SK-N-SH (cell line): ENCODE results near the gene TBC1D21. TPM values are rescaled to one million over a fixed set of nuclear protein-coding genes. Genes with fewer than 3 reads are reported as not detected.

ENCODE experiments used
- CTCF ChIA-PET: fragments of 300-600, 350-600 bp; formaldehyde crosslinking; extraction: SDS; loops from one replicate; lab custom pipeline; 2021; lab: Yijun Ruan, JAX
- POLR2A ChIA-PET: fragments of 350-600 bp; sonication (Branson Sonifier 250); formaldehyde crosslinking; extraction: SDS; loops from one replicate; lab custom pipeline; 2020; ENCODE audit warnings: antibody characterized with exemption, inconsistent platforms; lab: Yijun Ruan, JAX
- DNase-seq: peaks from one replicate; pipeline ENCODE4 v3.0.0; 2012
- H2AFZ ChIP-seq: fragments of 200-600 bp; sonication (generic); 2 replicates; pipeline ENCODE4 v1.8.1; 2016; ENCODE audit warnings: antibody characterized with exemption, mild to moderate bottlenecking, low read depth
- H3F3A ChIP-seq: fragments of 200-600 bp; sonication (generic); replicated peaks from 2 replicates; pipeline ENCODE3; 2016; ENCODE audit warnings: antibody characterized with exemption, mild to moderate bottlenecking; ENCODE audit not compliant: insufficient read depth
- H3K27ac ChIP-seq, 2 experiments: fragments of 200-500 bp in 1 of 2; fragments of 200-600 bp in 1 of 2; sonication (Bioruptor generic) in 1 of 2; sonication (generic), shearing (Covaris generic) in 1 of 2; 2 replicates each; pipeline versions ENCODE4 v1.5.1 to v1.6.1; 2014 to 2016; ENCODE audit warnings: low read depth in 2 of 2, inconsistent platforms in 1 of 2, low read length in 1 of 2, mild to moderate bottlenecking in 1 of 2, mixed read lengths in 1 of 2
- H3K27me3 ChIP-seq: fragments of 200-600 bp; sonication (generic), shearing (Covaris generic); 2 replicates; pipeline ENCODE4 v1.6.1; 2016; ENCODE audit warnings: mixed run types; ENCODE audit not compliant: insufficient read depth
- H3K36me3 ChIP-seq, 2 experiments: fragments of 200-500 bp in 1 of 2; fragments of 200-600 bp in 1 of 2; sonication (Bioruptor generic) in 1 of 2; sonication (generic) in 1 of 2; replicated peaks in 1 of 2; 2 replicates each; pipeline versions ENCODE3 to v1.5.1; 2014 to 2016; ENCODE audit warnings: low read length in 1 of 2, mild to moderate bottlenecking in 1 of 2; ENCODE audit not compliant: insufficient read depth in 2 of 2, control insufficient read depth in 1 of 2
- H3K4me1 ChIP-seq, 2 experiments: fragments of 200-500 bp in 1 of 2; fragments of 200-600 bp in 1 of 2; sonication (Bioruptor generic) in 1 of 2; sonication (generic), shearing (Covaris generic) in 1 of 2; 2 replicates each; pipeline versions ENCODE4 v1.5.1 to v1.6.1; 2014 to 2016; ENCODE audit warnings: low read depth in 1 of 2, low read length in 1 of 2, mixed run types in 1 of 2; ENCODE audit not compliant: insufficient read depth in 2 of 2, control insufficient read depth in 1 of 2
- H3K4me2 ChIP-seq: fragments of 200-600 bp; sonication (generic), shearing (Covaris generic); 2 replicates; pipeline ENCODE4 v1.6.1; 2017; ENCODE audit warnings: mixed run types
- H3K4me3 ChIP-seq, 2 experiments: fragments of 200-500 bp in 1 of 2; fragments of 200-600 bp in 1 of 2; sonication (Bioruptor generic) in 1 of 2; sonication (generic), shearing (Covaris generic) in 1 of 2; 2 replicates each; pipeline versions ENCODE4 v1.5.1 to v1.8.1; 2014 to 2016; ENCODE audit warnings: low read depth in 2 of 2, inconsistent platforms in 1 of 2, low read length in 1 of 2, mild to moderate bottlenecking in 1 of 2, mixed read lengths in 1 of 2, moderate library complexity in 1 of 2
- H3K79me2 ChIP-seq: fragments of 200-600 bp; sonication (generic); 2 replicates; pipeline ENCODE4 v1.8.1; 2017; ENCODE audit warnings: mild to moderate bottlenecking; ENCODE audit not compliant: insufficient read depth
- H3K9ac ChIP-seq: fragments of 200-600 bp; sonication (generic); 2 replicates; pipeline ENCODE4 v1.6.1; 2017; ENCODE audit warnings: mixed run types
- H3K9me2 ChIP-seq: fragments of 200-600 bp; sonication (generic); 2 replicates; pipeline ENCODE4 v1.6.1; 2017; ENCODE audit warnings: mixed run types
- H3K9me3 ChIP-seq: fragments of 200-600 bp; sonication (generic); 2 replicates; pipeline ENCODE4 v1.6.1; 2017; ENCODE audit warnings: mixed run types, mild to moderate bottlenecking, moderate library complexity
- H4K20me1 ChIP-seq: fragments of 200-600 bp; sonication (generic); 2 replicates; pipeline ENCODE4 v1.6.1; 2017; ENCODE audit warnings: mild to moderate bottlenecking, mixed run types; ENCODE audit not compliant: insufficient read depth
- CHD2 ChIP-seq: fragments of 150-350 bp; IDR thresholded peaks from 2 replicates; pipeline ENCODE4 v1.6.1; 2018; ENCODE audit warnings: low read length; ENCODE audit not compliant: partially characterized antibody
- EZH2phosphoT487 ChIP-seq: fragments of 200-600 bp; sonication (generic); IDR thresholded peaks from 2 replicates; pipeline ENCODE4 v1.6.1; 2017; ENCODE audit warnings: low read depth, mixed run types, mild to moderate bottlenecking, antibody characterized with exemption, moderate library complexity, borderline replicate concordance
- FOXJ3 ChIP-seq: sonication (generic); formaldehyde crosslinking; IDR thresholded peaks from 2 replicates; pipeline ENCODE4 v1.5.1; 2020; ENCODE audit warnings: mild to moderate bottlenecking, missing genetic modification reagents
- GABPA ChIP-seq: IDR thresholded peaks from 2 replicates; pipeline ENCODE4 v1.4.0; 2012; ENCODE audit warnings: low read depth, mild to moderate bottlenecking
- GATA2 ChIP-seq: sonication (generic); formaldehyde crosslinking; IDR thresholded peaks from 2 replicates; pipeline ENCODE4 v1.5.0; 2020; ENCODE audit warnings: mild to moderate bottlenecking, missing genetic modification reagents
- IRF3 ChIP-seq: fragments of 150-350 bp; IDR thresholded peaks from 2 replicates; pipeline ENCODE4 v1.6.1; 2016; ENCODE audit warnings: mild to moderate bottlenecking, low read depth, low read length
- MAX ChIP-seq: IDR thresholded peaks from 2 replicates; pipeline ENCODE4 v1.4.0; 2012; ENCODE audit warnings: low read depth
- NFIC ChIP-seq: IDR thresholded peaks from 2 replicates; pipeline ENCODE4 v1.4.0; 2012; ENCODE audit warnings: borderline replicate concordance
- POLR2AphosphoS5 ChIP-seq: IDR thresholded peaks from 2 replicates; pipeline ENCODE4 v1.6.1; 2012; ENCODE audit warnings: low read depth, low read length
- RCOR1 ChIP-seq: fragments of 150-350 bp; IDR thresholded peaks from 2 replicates; pipeline ENCODE4 v1.6.1; 2017; ENCODE audit warnings: antibody characterized with exemption, low read length
- REST ChIP-seq: IDR thresholded peaks from 2 replicates; pipeline ENCODE4 v1.6.1; 2012; ENCODE audit warnings: mild to moderate bottlenecking, low read depth, low read length, moderate library complexity
- RFX5 ChIP-seq: IDR thresholded peaks from 2 replicates; pipeline ENCODE4 v1.6.1; 2012; ENCODE audit warnings: mild to moderate bottlenecking, improper control_type of control experiment, low read length
- RXRA ChIP-seq: IDR thresholded peaks from 2 replicates; pipeline ENCODE4 v1.4.0; 2012; ENCODE audit warnings: low read depth, mild to moderate bottlenecking, borderline replicate concordance
- SIN3A ChIP-seq: IDR thresholded peaks from 2 replicates; pipeline ENCODE4 v1.6.1; 2012; ENCODE audit warnings: low read depth, mild to moderate bottlenecking, low read length, moderate library complexity, borderline replicate concordance
- TEAD4 ChIP-seq: IDR thresholded peaks from 2 replicates; pipeline ENCODE4 v1.4.0; 2012; ENCODE audit warnings: mild to moderate bottlenecking, borderline replicate concordance; ENCODE audit not compliant: insufficient read depth
- USF1 ChIP-seq: IDR thresholded peaks from 2 replicates; pipeline ENCODE4 v1.4.0; 2012; ENCODE audit warnings: low read depth, borderline replicate concordance
- USF2 ChIP-seq: fragments of 150-350 bp; IDR thresholded peaks from 2 replicates; pipeline ENCODE4 v1.6.1; 2017; ENCODE audit warnings: antibody characterized with exemption, low read length, low read depth, borderline replicate concordance
- YY1 ChIP-seq: IDR thresholded peaks from 2 replicates; pipeline ENCODE4 v1.4.0; 2012; ENCODE audit warnings: low read depth, mild to moderate bottlenecking
- WGBS: methylation state at CpG from one replicate; pipeline ENCODE4 v1.1.6; 2017; ENCODE audit warnings: low lambda C conversion rate; 5-methylcytosine and 5-hydroxymethylcytosine counted together
- polyA plus RNA-seq, 3 experiments: library from polyadenylated mRNA; depleted of rRNA; stranded (reverse); fragments of >200 nt; gene quantifications; 2 replicates each; pipeline ENCODE4 v1.2.3, GENCODE V29; 2012

TBC1D21 gene
- polyA plus RNA-seq, 1 of the 3 experiments (the other 2 are of a cell fraction): not detected

- DNase-seq: no peak
- no peaks in the 10 kb centered on the region; the same call in 1 of the 2 replicates for H3K9me3 ChIP-seq
- WGBS: 63% methylated on average over 6 of the region's 6 CpGs
- H3K4me2 ChIP-seq: no peak overlapping the region
- peaks cover 19% of the 10 kb centered on the region; the same call in 1 of the 2 replicates for H3K27me3 ChIP-seq
- H3K4me1 ChIP-seq: no peaks in the 10 kb centered on the region; a peak in 1 of 4 replicates
- H4K20me1 ChIP-seq: no peaks in the 10 kb centered on the region
- H3K4me3 ChIP-seq: no peak overlapping the region
- no peaks in the 10 kb centered on the region for H3K9me2 ChIP-seq
- no peaks in the 10 kb centered on the region for H3F3A ChIP-seq
- ChIA-PET POLR2A (no interaction called here), CTCF (interaction anchor here (0.8 to 3.8 kb wide), 8 partner anchors 15 to 63 kb away, joined by 3 to 13 read pairs (median 4); no protein-coding TSS in a partner anchor)
- H3K9ac ChIP-seq: no peak overlapping the region
- H3K79me2 ChIP-seq: no peaks in the 10 kb centered on the region
- H2AFZ ChIP-seq: no peak overlapping the region
- no peak overlapping the region for H3K27ac ChIP-seq
- H3K36me3 ChIP-seq: peaks cover 0 to 7% of the 10 kb centered on the region in 2 experiments
- TF ChIP-seq EZH2phosphoT487 (no peak), RCOR1 (no peak), RFX5 (no peak), RXRA (no peak), NFIC (no peak), GABPA (no peak), TEAD4 (no peak), REST (no peak), MAX (no peak), CHD2 (no peak), IRF3 (no peak), YY1 (no peak), SIN3A (no peak), POLR2AphosphoS5 (no peak), USF1 (no peak), USF2 (no peak), FOXJ3 (CRISPR knock-in tag) (no peak), GATA2 (CRISPR knock-in tag) (no peak)
Observed at GRCh38 chr15:73866881-73867410, 6.4 kb upstream of the TBC1D21 start.
